Hippocampal formation (tissue), 2 donors: ENCODE data around the gene CENPP.
"Not testable (repeated sequence)": the region's sequence is repeated elsewhere in the genome, so short reads cannot be mapped to it uniquely, and the experiment has no call there.

ENCODE experiments used
- DNase-seq, 2 donors: peaks; one replicate each; lab custom pipeline; 2025; lab: John Stamatoyannopoulos, UW

CENPP gene

GRCh38 chr9:92535940-92536850 is 210.4 kb downstream of the CENPP start, which contains the start of gene ECM2:
Gene ECM2 (minus strand): TSS chr9:92535990. CDS start chr9:92522866, 13,124 bp downstream.
- DNase-seq = no peak

GRCh38 chr9:92538541-92538940 is 212.8 kb downstream of the CENPP start:
- DNase-seq = no peak

- no peak for DNase-seq
Measured at GRCh38 chr9:92543972-92544371, 218.2 kb downstream of the CENPP start.

GRCh38 chr9:92545002-92545510 is 219.3 kb downstream of the CENPP start:
- DNase-seq = no peak

- no peak for DNase-seq
Measured at GRCh38 chr9:92547356-92547755, 221.6 kb downstream of the CENPP start.

GRCh38 chr9:92550765-92551164 is 225.0 kb downstream of the CENPP start:
- no peak for DNase-seq

- DNase-seq = no peak
Measured at GRCh38 chr9:92558612-92559374, 233.0 kb downstream of the CENPP start.

GRCh38 chr9:92561374-92562330 is 235.9 kb downstream of the CENPP start:
- DNase-seq = no peak

GRCh38 chr9:92562461-92562967 is 236.8 kb downstream of the CENPP start:
- no peak for DNase-seq

- no peak for DNase-seq
Measured at GRCh38 chr9:92563116-92564100, 237.7 kb downstream of the CENPP start.

- no peak for DNase-seq
Measured at GRCh38 chr9:92564504-92564903, 238.8 kb downstream of the CENPP start.

- DNase-seq = no peak
Measured at GRCh38 chr9:92564982-92565381, 239.2 kb downstream of the CENPP start.

- DNase-seq = not testable (repeated sequence)
Measured at GRCh38 chr9:92571871-92572270, 246.1 kb downstream of the CENPP start.

GRCh38 chr9:92573612-92574011 is 247.9 kb downstream of the CENPP start:
- DNase-seq = not testable (repeated sequence)

- no peak for DNase-seq
Measured at GRCh38 chr9:92576175-92576574, 250.4 kb downstream of the CENPP start.

- no peak for DNase-seq
Measured at GRCh38 chr9:92589923-92590322, 264.2 kb downstream of the CENPP start.

- peak; percentile 8 to 27 for DNase-seq
Measured at GRCh38 chr9:92590377-92590776, 264.6 kb downstream of the CENPP start.

GRCh38 chr9:92592537-92592936 is 266.8 kb downstream of the CENPP start:
- DNase-seq = no peak

- no peak for DNase-seq
Measured at GRCh38 chr9:92592946-92593861, 267.5 kb downstream of the CENPP start.
